Hepatocyte (in vitro differentiated cells): ENCODE data around the gene CCDC28A.

Experiments used
- EZH2 ChIP-seq: fragments of 200-600 bp; sonication (generic); IDR thresholded peaks from 2 replicates; pipeline ENCODE4 v1.6.1; 2016; ENCODE audit warnings: antibody characterized with exemption, mild to moderate bottlenecking, borderline replicate concordance
- EZH2phosphoT487 ChIP-seq: fragments of 200-600 bp; sonication (generic); IDR thresholded peaks from one replicate; pipeline ENCODE4 v1.6.1; 2018; ENCODE audit warnings: antibody characterized with exemption, mild to moderate bottlenecking, low read depth, moderate library complexity; ENCODE audit not compliant: unreplicated experiment, severe bottlenecking
- TF ChIP-seq, protein P1 (sequence below): fragments of 200-600 bp; sonication (generic); IDR thresholded peaks from 2 replicates; pipeline ENCODE4 v1.5.1; 2016; ENCODE audit warnings: antibody characterized with exemption, mild to moderate bottlenecking; ENCODE audit not compliant: poor library complexity

DNA sequence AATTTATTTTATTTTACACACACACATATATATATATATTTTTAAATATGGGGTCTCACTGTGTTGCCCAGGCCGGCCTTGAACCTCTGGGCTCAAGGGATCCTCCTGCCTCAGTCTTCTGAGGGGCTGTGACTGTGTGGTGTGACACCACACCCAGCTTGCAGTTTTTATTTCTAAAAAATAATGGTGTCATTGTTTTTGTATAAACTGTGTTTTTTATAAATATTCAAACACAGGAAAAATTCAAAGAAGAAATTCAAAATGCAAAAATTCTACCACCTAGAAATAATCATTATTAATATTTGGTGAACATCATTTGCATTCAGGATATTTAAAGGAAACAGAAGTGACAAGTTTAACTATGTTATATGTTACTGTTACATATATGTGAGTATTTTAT lies 3.1 kb downstream of the CCDC28A start:
- TF ChIP-seq, protein P1, sequence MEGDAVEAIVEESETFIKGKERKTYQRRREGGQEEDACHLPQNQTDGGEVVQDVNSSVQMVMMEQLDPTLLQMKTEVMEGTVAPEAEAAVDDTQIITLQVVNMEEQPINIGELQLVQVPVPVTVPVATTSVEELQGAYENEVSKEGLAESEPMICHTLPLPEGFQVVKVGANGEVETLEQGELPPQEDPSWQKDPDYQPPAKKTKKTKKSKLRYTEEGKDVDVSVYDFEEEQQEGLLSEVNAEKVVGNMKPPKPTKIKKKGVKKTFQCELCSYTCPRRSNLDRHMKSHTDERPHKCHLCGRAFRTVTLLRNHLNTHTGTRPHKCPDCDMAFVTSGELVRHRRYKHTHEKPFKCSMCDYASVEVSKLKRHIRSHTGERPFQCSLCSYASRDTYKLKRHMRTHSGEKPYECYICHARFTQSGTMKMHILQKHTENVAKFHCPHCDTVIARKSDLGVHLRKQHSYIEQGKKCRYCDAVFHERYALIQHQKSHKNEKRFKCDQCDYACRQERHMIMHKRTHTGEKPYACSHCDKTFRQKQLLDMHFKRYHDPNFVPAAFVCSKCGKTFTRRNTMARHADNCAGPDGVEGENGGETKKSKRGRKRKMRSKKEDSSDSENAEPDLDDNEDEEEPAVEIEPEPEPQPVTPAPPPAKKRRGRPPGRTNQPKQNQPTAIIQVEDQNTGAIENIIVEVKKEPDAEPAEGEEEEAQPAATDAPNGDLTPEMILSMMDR: no peak
- no peak for TF ChIP-seq EZH2
- no peak for TF ChIP-seq EZH2phosphoT487
